ENCODE measurements around the gene PTPRN2.
A peak's percentile ranks its signal among the peaks of the same experiment; 100 is the strongest.
"Not testable (repeated sequence)": the region's sequence is repeated elsewhere in the genome, so short reads cannot be mapped to it uniquely, and the experiment has no call there.

PTPRN2 gene

DNA sequence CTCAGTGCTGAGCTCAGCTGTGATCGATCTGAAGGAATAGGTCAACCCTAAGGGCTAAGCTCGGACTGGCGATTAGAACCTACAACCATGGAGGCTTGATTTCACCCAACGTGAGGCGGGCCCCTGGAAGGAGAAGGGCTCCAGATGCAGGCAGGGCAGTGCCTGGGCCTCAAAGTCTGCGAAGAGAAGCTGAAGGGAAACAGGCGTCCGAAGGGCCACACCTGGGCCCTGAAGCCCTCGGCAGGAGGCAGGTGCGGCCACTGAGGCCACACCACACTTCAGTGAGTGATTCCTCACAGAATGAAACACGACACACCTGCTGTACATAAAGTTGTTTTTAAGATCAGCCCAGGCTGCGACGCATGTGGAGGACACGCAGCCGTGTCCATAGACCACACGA, 198.7 kb downstream of the PTPRN2 start:
- Mint-ChIP-seq H3K4me3 (no peak overlapping the region), H3K4me1 (ENCODE audit: low read depth in 2 of 2) (no peaks in the 10 kb centered on the region), H3K36me3 (ENCODE audit: insufficient read depth) (no peaks in the 10 kb centered on the region), H3K27ac (no peak overlapping the region), H3K9me3 (no peaks in the 10 kb centered on the region), H3K27me3 (peaks cover 0 to 55% of the 10 kb centered on the region in 2 donors)
- DNase-seq = no peak
- ATAC-seq (replicated peaks) = no peak

DNA sequence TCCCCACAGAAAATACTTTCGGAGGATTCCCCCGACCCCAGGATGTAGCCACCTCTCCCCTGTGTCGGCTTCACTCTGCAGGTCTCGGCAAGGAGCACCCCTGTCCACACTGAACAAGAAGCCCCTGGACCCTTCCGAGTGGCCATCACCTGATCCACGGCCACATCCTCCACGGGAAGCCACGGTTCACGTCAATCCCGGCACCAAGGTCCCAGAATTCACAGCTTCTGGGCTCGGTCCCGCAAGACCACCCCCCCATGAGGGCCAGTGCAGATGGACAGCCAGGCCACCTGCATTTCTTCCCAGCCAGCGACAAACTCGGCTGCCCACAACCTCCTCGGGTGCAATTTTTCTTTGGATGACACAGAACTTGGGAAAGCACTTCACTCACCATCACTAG, 199.6 kb downstream of the PTPRN2 start:
- DNase-seq (no peak), ATAC-seq (replicated peaks) (no peak)
- Mint-ChIP-seq H3K27ac (no peak overlapping the region), H3K4me3 (no peak overlapping the region), H3K36me3 (ENCODE audit: insufficient read depth) (no peaks in the 10 kb centered on the region), H3K27me3 (peaks cover 0 to 58% of the 10 kb centered on the region in 2 donors), H3K4me1 (ENCODE audit: low read depth in 2 of 2) (no peaks in the 10 kb centered on the region), H3K9me3 (no peaks in the 10 kb centered on the region)

DNA sequence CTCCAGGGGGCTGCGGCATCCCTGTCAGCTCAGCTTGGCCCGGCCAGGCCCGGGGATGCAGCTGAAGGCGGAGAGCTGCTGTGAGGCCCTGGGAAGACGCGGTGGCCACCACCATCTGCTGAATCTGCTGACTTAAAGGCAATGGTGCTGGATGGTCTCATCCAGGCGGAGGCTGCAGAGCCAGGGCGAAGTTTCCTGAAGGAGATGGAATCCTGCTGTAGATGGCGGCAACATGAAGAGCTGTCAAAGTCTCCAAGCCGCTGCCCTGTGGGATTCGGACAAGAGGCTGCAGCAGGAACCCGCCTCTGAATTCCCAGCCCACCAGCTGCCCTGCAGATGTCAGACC, 200.1 kb downstream of the PTPRN2 start:
- Mint-ChIP-seq H3K27ac (no peak overlapping the region), H3K9me3 (no peaks in the 10 kb centered on the region), H3K36me3 (ENCODE audit: insufficient read depth) (no peaks in the 10 kb centered on the region), H3K27me3 (peaks cover under 1 to 59% of the 10 kb centered on the region in 2 donors), H3K4me3 (no peak overlapping the region), H3K4me1 (ENCODE audit: low read depth in 2 of 2) (no peaks in the 10 kb centered on the region)
- DNase-seq (no peak), ATAC-seq (replicated peaks) (no peak)

DNA sequence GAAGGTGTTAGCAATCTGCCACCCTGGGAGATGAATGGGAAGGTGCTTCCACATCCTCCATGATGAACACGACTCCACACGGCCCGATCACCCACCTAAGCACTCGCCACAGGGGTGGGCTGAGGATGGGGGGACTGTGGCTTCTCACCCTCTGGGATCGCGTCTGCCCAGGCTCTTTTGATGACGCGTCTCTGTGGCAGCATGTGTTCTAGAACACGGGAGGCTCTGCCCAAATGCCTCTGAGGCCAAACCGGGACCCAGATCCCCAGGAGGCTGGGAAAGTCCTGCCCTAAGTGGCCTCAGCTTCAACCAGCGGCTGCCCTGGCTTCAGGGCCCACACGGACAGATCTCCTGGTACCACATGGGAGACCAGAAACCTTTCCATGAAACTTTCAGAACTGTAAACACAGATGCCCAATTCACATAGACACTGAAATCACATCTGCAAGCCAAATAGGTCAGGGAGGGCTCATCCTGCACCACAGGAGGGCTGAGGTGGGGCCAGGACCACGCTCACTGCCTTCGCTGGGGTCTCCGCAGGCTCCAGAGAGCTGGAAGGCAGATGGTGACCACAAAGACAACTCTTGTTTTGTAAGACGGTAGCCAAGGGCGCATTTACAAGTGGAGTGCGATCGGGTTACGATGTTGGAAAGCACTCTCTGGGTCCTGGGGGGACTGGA, 200.6 kb downstream of the PTPRN2 start:
- H3K9me3 Mint-ChIP-seq = no peaks in the 10 kb centered on the region
- no peak for DNase-seq
- no peaks in the 10 kb centered on the region for H3K4me1 Mint-ChIP-seq (ENCODE audit: low read depth in 2 of 2)
- H3K27ac Mint-ChIP-seq = no peak overlapping the region
- peaks cover 6 to 64% of the 10 kb centered on the region in 2 donors for H3K27me3 Mint-ChIP-seq
- no peak overlapping the region for H3K4me3 Mint-ChIP-seq
- ATAC-seq (replicated peaks) = no peak
- H3K36me3 Mint-ChIP-seq (ENCODE audit: insufficient read depth) = no peaks in the 10 kb centered on the region

DNA sequence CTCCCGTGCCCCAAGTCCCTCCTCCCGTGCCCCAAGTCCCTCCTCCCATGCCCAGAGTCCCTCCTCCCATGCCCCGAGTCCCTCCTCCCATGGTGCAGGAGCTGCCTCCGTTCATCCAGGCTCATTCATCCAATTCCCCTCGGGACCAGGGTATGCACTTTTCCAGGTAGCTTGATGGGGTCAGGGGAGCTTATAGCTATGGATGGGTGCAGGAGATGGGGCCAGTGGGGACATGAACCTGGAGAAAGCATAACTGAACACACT, 201.3 kb downstream of the PTPRN2 start:
- Mint-ChIP-seq H3K27ac (no peak overlapping the region), H3K4me3 (no peak overlapping the region), H3K36me3 (ENCODE audit: insufficient read depth) (no peaks in the 10 kb centered on the region), H3K9me3 (no peaks in the 10 kb centered on the region), H3K27me3 (peaks cover 6 to 65% of the 10 kb centered on the region in 2 donors), H3K4me1 (ENCODE audit: low read depth in 2 of 2) (no peaks in the 10 kb centered on the region)
- no peak for DNase-seq
- no peak for ATAC-seq (replicated peaks)

DNA sequence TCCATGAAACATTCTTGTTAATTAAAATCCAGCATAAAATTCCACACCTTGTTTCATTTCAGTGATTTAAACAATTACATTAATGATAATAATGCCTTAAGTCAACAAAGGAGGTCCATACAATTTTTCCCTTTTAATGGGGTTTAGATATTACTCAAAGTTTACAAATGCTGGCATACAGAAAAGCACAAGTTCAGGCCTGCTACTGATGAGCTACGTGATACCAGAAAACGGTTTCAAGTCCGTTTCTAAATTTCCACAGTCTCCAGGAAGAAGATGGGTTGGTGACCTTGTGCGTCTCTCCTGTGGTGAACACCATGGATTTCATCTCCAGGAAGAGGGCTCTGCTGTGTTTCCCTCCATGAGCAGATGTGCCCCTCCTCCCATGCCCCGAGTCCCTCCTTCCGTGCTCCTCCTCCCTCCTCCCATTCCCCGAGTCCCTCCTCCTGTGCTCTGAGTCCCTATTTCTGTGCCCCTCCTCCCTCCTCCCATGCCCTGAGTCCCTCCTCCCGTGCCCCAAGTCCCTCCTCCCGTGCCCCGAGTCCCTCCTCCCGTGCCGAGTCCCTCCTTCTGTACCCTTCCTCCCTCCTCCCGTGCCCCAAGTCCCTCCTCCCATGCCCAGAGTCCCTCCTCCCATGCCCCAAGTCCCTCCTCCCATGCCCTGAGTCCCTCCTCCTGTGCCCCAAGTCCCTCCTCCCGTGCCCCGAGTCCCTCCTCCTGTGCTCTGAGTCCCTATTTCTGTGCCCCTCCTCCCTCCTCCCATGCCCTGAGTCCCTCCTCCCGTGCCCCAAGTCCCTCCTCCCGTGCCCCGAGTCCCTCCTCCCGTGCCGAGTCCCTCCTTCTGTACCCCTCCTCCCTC, 201.9 kb downstream of the PTPRN2 start:
- H3K9me3 Mint-ChIP-seq; H3K4me3 Mint-ChIP-seq; DNase-seq; ATAC-seq (replicated peaks); H3K36me3 Mint-ChIP-seq (ENCODE audit: insufficient read depth); H3K27ac Mint-ChIP-seq; H3K4me1 Mint-ChIP-seq (ENCODE audit: low read depth in 2 of 2): not testable (repeated sequence)
- H3K27me3 Mint-ChIP-seq = peaks cover 6 to 59% of the 10 kb centered on the region in 2 donors

DNA sequence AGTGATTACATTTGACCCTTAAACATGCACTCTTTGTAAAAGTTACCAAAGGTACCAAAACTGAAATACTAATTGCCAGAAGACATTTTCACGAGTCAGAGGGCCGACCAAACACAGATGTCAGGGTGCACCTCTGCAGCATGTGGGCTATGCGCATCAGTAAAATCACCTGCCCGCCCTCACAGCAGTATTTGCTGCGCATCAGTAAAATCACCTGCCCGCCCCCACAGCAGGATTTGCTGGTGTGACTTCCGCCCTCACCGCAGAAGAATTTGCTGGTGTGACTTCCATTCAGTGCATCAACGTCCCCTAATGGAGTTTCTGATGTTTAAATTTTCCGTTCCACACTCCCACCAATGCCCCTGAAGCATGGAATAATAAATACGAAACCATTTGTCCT, 202.9 kb downstream of the PTPRN2 start:
- ATAC-seq (replicated peaks) (no peak), DNase-seq (no peak)
- Mint-ChIP-seq H3K4me3 (no peak overlapping the region), H3K27ac (no peak overlapping the region), H3K4me1 (ENCODE audit: low read depth in 2 of 2) (no peaks in the 10 kb centered on the region), H3K9me3 (peaks cover 0 to 3% of the 10 kb centered on the region in 2 donors), H3K27me3 (peaks cover 6 to 49% of the 10 kb centered on the region in 2 donors), H3K36me3 (ENCODE audit: insufficient read depth) (no peaks in the 10 kb centered on the region)

DNA sequence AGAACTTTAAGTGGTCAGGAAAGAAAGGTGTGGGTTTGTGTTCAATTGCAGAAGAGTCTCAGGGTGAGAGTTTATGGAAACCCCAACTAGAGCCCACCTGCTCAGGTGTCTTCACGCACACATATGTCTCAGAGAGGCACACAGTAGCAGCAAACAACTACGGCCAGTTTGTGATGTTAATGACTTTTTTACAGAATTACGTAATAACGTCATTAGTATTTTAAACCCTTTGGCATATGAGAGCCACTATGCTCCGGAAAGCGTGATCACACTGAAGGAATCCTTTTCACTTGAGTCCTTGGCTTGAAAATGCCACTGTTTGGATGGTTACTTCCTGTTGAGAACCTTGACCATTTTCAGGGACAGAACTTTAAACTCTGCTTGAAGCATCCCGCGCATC, 204.0 kb downstream of the PTPRN2 start:
- H3K27me3 Mint-ChIP-seq = peaks cover 6 to 46% of the 10 kb centered on the region in 2 donors
- no peaks in the 10 kb centered on the region for H3K4me1 Mint-ChIP-seq (ENCODE audit: low read depth in 2 of 2)
- no peak overlapping the region for H3K4me3 Mint-ChIP-seq
- no peaks in the 10 kb centered on the region for H3K36me3 Mint-ChIP-seq (ENCODE audit: insufficient read depth)
- H3K27ac Mint-ChIP-seq = no peak overlapping the region
- ATAC-seq (replicated peaks) = no peak
- DNase-seq = no peak
- H3K9me3 Mint-ChIP-seq = peaks cover 0 to 3% of the 10 kb centered on the region in 2 donors

DNA sequence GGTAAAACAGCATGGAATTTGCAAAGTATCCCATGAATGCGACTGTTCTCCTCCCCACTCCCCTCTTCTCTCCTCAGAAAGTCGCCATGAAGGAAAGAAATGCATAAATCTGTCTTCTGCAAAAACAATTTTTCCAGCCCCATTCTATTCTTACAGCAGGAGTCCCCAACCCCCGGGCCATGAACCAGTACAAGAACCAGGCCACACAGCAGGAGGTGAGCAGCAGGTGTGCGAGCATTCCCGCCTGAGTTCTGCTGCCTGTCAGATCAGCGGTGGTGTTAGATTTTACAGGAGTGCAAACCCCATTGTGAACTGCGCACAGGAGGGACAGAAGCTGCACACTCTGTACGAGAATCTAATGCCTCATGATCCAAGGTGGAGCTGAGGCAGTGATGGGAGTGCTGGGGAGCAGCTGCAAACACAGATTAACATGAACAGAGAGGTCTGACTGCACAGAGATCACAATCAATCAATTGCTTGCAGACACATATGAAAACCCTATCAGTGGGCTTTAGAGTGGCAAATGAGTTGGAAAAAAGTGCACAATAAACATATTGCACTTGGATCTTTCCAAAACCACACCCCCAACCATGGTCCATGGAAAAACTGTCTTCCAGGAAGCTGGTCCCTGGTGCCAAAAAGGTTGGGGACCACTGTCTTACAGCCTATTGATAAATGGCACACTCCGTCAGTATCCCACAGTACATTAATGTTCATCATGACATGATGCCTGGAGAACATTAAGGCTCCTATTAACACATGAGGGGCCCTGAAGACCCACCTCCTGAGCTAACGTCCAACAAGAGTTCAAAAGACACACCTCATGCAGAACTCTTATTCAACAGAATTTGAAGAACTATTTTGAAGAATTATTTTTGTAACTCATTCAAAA, 205.0 kb downstream of the PTPRN2 start:
- ATAC-seq (replicated peaks) = no peak
- DNase-seq = no peak
- Mint-ChIP-seq H3K27me3 (peaks cover 6 to 35% of the 10 kb centered on the region in 2 donors), H3K9me3 (peaks cover 0 to 3% of the 10 kb centered on the region in 2 donors), H3K4me3 (no peak overlapping the region), H3K36me3 (ENCODE audit: insufficient read depth) (peaks cover 2% of the 10 kb centered on the region), H3K4me1 (ENCODE audit: low read depth in 2 of 2) (no peaks in the 10 kb centered on the region), H3K27ac (no peak overlapping the region)

DNA sequence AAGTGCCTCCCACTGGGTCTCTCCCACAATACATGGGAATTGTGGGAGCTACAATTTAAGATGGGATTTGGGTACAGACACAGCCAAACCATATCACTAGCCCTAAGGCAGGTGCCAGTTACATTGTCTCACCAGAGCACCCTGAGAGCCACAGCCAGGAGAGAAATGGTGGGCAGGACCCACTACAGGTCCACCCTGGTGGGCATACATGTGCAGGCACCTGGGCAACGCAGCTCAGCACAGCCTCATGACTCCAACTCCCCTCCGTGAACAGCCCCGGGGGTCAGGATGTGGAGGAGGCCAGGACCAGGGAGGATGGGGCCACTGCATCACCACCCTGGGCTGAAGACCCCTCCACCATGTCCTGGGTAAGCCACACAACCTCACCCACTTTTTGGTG, 205.7 kb downstream of the PTPRN2 start:
- H3K4me1 Mint-ChIP-seq (ENCODE audit: low read depth in 2 of 2) = no peaks in the 10 kb centered on the region
- peaks cover 6% of the 10 kb centered on the region for H3K36me3 Mint-ChIP-seq (ENCODE audit: insufficient read depth)
- H3K27ac Mint-ChIP-seq = no peak overlapping the region
- peaks cover 0 to 3% of the 10 kb centered on the region in 2 donors for H3K9me3 Mint-ChIP-seq
- DNase-seq (no peak), ATAC-seq (replicated peaks) (no peak)
- no peak overlapping the region for H3K4me3 Mint-ChIP-seq
- peaks cover 6 to 28% of the 10 kb centered on the region in 2 donors for H3K27me3 Mint-ChIP-seq

DNA sequence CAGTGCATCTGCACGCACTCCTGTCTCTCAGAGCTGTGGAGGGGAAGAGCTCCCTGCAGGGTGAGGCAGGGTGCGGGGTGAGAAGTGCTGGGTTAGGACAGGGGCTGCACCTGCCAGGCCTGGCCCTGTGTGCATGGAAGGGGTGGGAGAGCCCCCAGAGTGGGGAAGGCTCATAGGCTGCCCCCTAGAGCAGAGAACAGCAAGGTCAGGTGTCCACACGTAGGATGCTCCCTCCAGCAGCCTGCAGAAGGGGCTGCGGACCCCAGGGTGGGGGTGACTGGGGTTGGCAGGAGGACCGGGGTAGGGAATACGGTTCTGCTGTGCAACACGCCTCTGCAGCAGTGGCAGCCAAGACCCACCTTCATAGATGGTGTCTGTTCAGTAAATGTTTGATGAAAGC, 208.6 kb downstream of the PTPRN2 start:
- no peak overlapping the region for H3K27ac Mint-ChIP-seq
- no peak for ATAC-seq (replicated peaks)
- H3K4me1 Mint-ChIP-seq (ENCODE audit: low read depth in 2 of 2) = peaks cover 0 to 7% of the 10 kb centered on the region in 2 donors
- peaks cover 21 to 25% of the 10 kb centered on the region in 2 donors for H3K27me3 Mint-ChIP-seq
- DNase-seq = no peak
- no peak overlapping the region for H3K4me3 Mint-ChIP-seq
- peaks cover 0 to 5% of the 10 kb centered on the region in 2 donors for H3K9me3 Mint-ChIP-seq
- peaks cover 9% of the 10 kb centered on the region for H3K36me3 Mint-ChIP-seq (ENCODE audit: insufficient read depth)

DNA sequence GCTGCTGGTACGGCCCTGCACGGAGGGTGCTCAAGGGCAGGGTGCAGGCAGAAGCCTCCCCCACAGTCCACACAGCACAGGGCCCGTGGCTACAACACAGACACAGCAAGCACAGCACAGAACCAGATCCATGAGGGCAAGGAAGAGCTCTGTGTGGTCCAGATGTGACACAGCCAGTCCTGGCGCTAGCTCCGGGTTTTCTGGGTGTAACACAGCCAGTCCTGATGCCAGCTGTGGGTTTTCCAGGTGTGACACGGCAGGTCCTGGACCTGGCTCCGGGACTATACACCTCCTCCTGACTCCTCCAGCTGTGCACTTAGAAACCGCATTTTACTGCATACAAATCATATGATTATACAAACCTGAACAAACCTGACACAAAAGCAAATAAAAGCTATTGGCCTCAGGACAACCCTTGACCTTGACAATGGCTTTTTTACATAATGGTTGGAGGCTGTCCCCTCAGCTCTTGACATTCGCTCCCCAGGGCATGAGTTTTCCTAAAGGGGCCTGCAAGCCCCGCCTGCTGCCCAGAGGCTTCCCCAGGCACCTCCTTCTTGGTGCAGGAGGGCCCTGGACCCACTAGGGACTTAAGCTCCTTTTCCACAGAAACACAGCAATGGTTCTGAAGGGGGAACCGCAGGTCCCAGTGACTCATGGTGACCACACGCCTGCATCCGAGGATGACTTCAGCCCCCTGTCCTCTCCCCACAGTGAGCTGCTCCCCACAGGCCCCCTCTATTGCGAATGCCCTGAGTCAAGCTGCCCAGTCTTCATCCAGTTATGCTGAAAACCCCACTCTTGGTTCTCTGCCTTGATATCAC, 209.6 kb downstream of the PTPRN2 start:
- Mint-ChIP-seq H3K9me3 (peaks cover 0 to 5% of the 10 kb centered on the region in 2 donors), H3K27ac (peak overlapping the region in 1 of 2 donors; percentile 23), H3K4me3 (no peak overlapping the region), H3K4me1 (ENCODE audit: low read depth in 2 of 2) (peaks cover 0 to 7% of the 10 kb centered on the region in 2 donors), H3K36me3 (ENCODE audit: insufficient read depth) (peaks cover 9% of the 10 kb centered on the region), H3K27me3 (peaks cover 28 to 29% of the 10 kb centered on the region in 2 donors)
- ATAC-seq (replicated peaks) = no peak
- no peak for DNase-seq

DNA sequence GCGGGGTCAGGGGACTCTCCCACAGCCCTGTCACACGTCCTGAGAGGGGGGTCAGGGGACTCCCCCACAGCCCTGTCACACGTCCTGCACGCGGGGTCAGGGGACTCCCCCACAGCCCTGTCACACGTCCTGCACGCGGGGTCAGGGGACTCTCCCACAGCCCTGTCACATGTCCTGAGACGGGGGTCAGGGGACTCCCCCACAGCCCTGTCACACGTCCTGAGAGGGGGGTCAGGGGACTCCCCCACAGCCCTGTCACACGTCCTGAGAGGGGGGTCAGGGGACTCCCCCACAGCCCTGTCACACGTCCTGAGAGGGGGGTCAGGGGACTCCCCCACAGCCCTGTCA, 210.8 kb downstream of the PTPRN2 start:
- H3K27ac Mint-ChIP-seq = not testable (repeated sequence)
- H3K27me3 Mint-ChIP-seq = peaks cover 19 to 24% of the 10 kb centered on the region in 2 donors

More for the DNA sequence above, 210.8 kb downstream of the PTPRN2 start:
- not testable (repeated sequence) for H3K4me3 Mint-ChIP-seq; ATAC-seq (replicated peaks); H3K4me1 Mint-ChIP-seq (ENCODE audit: low read depth in 2 of 2); DNase-seq; H3K9me3 Mint-ChIP-seq
- peaks cover 14% of the 10 kb centered on the region for H3K36me3 Mint-ChIP-seq (ENCODE audit: insufficient read depth)

All from effector memory CD8-positive, alpha-beta T cell (primary cell).